Raji (cell line): Measurements from ENCODE around the gene VAV2.

Experiments used
- POLR2A ChIP-seq: IDR thresholded peaks from 2 replicates; pipeline ENCODE4 v1.6.1; 2011; ENCODE audit warnings: low read depth, low read length, control low read depth; ENCODE audit not compliant: insufficient read depth

The VAV2 gene

GRCh38 chr9:133733421-133733795, 258.7 kb downstream of the VAV2 start:
- no peak for TF ChIP-seq POLR2A

- no peak for TF ChIP-seq POLR2A
Measured at GRCh38 chr9:133732639-133733408, 259.3 kb downstream of the VAV2 start.

- no peak for TF ChIP-seq POLR2A
Measured at GRCh38 chr9:133731876-133732638, 260.1 kb downstream of the VAV2 start.

GRCh38 chr9:133730994-133731715, 261.0 kb downstream of the VAV2 start:
- TF ChIP-seq POLR2A: no peak

- TF ChIP-seq POLR2A: no peak
Measured at GRCh38 chr9:133729617-133730281, 262.4 kb downstream of the VAV2 start.

- no peak for TF ChIP-seq POLR2A
Measured at GRCh38 chr9:133728856-133729616, 263.1 kb downstream of the VAV2 start.

- no peak for TF ChIP-seq POLR2A
Measured at GRCh38 chr9:133727876-133728441, 264.2 kb downstream of the VAV2 start.

GRCh38 chr9:133727277-133727875, 264.7 kb downstream of the VAV2 start:
- no peak for TF ChIP-seq POLR2A

- no peak for TF ChIP-seq POLR2A
Measured at GRCh38 chr9:133726401-133727276, 265.5 kb downstream of the VAV2 start.

GRCh38 chr9:133725886-133726285, 266.2 kb downstream of the VAV2 start:
- no peak for TF ChIP-seq POLR2A

GRCh38 chr9:133718563-133719315, 273.4 kb downstream of the VAV2 start:
- no peak for TF ChIP-seq POLR2A
